GM21529 (cell line): ENCODE results near the gene MAGOH.
"Not testable (repeated sequence)": the region's sequence is repeated elsewhere in the genome, so short reads cannot be mapped to it uniquely, and the experiment has no call there.

Experiments
- ATAC-seq: cut with Tn5 transposase; IDR thresholded peaks from one replicate; pipeline ENCODE4 v1.9.1; 2021; ENCODE audit not compliant: unreplicated experiment

MAGOH gene

DNA sequence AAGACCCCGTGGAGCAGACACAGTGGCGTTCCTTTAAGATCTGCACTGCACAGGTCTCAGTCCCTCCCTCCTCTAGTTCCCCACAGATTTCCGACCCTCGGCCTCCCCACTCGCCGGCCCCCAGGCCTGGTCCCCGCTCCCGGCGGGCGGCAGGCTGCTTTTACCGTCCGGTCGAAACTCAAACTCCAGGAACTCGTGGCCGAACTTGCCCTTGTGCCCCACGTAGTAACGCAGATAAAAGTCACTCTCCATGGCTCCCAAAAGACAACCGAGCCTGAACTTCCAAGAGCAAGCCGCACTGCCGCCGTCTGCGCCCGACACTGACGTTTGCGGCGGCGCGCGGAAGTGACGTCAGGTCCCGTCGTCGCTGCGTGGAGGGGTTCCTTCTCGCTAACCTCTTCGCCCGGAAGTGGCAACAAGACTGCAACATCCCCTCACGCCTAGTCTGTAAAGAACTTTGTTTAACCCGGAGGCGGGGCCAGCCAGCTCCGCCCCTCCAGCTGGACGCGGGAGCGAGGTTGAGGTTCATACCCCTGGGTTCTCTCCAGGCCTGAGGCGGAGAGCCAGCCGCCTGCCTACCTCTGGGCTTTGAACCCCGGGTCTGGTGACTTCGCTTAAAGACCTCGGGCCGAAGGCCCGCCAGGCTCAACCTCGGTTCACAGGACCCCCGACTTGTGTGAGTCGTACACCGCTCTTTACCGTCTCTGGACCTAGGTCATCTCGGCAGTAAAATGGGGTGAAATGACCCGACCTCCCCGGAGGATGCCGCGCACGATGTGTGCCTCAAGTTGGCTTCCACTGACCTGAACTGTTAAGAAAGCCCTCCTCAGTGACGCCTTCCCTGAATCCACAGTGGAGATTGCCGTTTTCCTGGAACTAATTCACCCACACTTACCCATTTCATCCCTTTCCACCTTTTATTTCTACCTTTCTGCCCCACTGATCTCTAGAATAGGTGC, at the start of gene MAGOH:
TSS of gene MAGOH (minus strand) at position 322 of the 959 bp plus-strand sequence. CDS start at position 252, 70 bp downstream.
- peak; percentile 98 for ATAC-seq

DNA sequence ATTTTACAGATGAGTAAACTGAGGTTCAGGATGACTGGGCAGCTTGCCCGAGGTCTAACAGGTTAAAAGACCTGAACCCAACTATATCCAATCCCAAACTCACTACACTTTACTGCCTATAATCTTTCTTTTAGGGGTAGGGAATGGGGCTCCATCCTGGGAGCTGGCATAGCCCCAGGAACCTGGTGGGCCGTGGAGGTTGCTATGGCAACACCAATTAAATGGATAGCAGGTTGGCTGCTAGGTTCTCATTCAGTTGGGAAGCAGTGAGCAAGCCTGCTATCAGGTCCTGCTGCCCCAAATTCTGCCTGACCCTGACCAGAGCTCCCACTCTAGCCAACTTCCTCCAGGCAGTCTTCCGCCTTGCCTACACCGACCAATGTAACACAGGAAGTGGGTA, 48.6 kb upstream of the MAGOH start:
- ATAC-seq = no peak

DNA sequence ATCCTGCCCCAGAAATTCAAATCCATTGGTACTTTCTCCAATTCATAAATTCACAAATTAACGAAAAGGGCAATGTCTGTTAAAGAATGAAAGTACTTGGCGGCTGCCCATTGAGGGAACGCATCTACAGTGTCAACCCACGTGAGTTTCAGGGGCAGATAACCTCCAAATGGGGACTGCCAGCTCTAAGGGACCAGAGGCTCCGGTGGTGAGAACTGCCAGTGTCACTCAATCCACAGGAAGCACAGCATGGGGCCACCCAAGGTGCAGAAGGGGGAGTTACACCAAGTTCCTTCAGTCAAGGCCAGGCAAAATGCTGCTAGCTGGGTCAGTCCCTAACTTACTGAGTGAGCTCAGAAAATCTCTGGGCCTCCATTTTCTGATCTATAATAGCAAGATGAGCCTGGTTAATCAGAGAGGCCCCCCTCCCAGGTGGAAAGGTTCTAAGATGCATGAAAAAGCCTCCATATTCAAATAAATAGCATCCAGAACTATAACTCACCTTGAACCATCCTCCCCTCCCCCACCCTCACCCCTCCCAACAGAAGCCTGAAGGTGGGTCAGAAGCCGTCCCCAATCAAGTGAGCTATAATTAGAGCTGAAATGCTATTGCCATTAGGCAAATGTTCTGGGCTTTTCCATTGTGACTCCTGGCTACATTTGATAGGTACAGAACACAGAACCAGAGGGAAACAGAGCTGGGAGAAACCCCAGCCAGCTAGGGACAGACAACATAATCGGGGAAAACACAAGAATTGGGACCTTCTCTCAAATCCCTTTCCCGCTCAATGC, 47.8 kb upstream of the MAGOH start:
- no peak for ATAC-seq

DNA sequence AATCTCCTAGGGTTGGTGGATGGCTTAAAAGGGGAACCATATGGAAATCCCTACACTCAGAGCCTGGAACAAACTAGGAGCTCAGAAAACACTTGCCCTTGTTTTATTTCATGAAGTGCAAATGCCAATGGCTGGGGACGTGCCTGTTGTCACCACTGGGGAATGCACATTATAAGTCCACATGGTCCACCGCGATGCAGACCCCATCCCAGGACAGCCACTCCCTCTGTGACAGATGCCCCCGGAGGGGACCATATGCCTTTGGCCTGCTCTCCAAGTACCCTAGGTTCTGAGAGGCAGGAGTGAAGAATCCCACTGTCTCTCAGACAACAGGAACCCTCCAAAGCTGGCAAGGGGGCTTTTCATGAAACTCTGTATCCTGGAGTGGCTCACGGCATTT, 47.2 kb upstream of the MAGOH start:
- ATAC-seq = no peak

DNA sequence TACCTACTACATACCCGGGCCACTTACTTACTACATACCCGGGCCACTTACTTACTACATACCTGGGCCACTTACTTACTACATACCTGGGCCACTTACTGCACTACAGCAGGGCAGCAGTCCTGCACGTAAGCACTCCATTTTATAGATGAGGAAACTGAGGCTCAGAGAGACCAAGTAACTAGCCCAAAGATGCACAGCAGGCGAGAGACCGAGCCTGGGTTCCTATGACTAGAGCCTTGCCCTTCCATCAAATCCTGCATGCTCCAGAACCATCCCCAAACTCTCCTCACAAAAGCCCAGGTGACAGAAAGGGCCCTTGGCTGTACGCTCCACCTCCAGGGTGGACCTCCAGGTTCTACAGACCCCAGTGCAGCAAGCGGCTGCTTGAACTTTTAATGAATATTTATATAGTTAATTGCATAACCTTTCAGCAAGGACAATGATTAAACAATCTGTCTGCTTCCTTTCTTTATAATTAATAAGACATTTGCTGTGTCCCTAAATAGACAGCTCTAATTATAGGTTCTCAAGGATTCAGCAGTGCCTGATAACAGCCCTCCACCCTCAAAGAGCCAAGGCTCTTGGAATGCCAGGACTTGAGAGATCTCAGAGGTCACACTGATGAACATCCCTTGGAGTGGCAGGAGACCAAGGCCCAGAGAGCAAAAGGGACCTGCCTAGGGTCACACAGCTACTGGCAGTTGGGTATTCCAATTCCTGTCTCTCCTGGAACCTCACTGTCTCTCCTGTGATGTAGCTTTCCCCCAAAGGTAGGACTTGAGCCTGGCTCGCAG, 46.1 kb upstream of the MAGOH start:
- ATAC-seq = no peak

DNA sequence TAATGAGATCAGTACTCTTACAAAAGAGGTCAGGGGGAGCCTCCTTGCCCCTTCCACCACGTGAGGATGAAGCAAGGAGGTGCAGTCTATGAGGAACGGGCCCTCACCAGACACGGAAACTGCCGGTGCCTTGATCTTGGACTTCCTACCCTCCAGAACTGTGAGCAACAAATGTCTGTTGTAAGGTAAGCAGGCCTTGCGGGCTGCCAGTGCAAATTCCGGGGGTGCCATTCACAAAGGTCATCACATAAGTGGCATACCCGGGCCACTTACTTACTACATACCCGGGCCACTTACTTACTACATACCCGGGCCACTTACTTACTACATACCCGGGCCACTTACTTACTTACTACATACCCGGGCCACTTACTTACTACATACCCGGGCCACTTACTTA, 44.8 kb upstream of the MAGOH start:
- ATAC-seq = not testable (repeated sequence)

DNA sequence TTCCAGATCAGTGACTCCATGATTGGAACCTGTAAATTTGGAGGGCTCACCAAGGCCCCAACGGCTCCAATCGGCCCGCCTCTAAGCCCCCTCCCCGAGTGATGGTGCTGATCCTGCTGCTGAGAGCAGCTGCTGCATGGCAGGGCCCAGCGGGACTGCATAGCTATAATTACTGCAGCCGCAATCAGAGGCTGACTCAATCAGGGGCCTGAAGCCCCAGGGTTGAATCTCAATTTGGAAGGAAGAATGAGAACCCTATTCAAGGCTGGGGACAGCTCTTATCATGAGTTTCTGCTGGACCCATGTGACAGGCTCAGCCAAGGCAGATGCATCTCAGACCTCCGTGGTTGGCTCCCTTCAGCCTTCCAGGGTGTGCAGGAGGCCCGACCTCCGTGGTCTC, 42.8 kb upstream of the MAGOH start:
- no peak for ATAC-seq

DNA sequence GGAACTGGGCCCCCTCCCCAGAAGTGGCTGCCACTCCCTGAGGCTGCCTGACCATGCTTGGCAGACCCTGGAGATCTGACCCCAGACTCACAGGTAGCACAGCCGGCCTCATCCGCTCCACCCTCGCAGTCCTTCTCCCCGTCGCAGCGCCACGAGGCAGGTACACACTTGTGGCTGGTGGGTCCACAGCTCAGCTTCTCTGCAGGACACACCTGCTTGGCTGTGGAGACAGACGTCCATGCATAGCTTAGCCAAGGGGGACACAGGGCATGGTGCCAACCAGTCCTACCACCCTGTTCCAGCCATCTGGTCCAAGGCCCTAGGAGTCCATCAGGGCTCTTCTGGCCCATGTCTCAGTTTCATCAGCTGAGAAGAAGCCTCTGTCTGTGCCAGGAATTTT, 42.2 kb upstream of the MAGOH start:
- no peak for ATAC-seq

DNA sequence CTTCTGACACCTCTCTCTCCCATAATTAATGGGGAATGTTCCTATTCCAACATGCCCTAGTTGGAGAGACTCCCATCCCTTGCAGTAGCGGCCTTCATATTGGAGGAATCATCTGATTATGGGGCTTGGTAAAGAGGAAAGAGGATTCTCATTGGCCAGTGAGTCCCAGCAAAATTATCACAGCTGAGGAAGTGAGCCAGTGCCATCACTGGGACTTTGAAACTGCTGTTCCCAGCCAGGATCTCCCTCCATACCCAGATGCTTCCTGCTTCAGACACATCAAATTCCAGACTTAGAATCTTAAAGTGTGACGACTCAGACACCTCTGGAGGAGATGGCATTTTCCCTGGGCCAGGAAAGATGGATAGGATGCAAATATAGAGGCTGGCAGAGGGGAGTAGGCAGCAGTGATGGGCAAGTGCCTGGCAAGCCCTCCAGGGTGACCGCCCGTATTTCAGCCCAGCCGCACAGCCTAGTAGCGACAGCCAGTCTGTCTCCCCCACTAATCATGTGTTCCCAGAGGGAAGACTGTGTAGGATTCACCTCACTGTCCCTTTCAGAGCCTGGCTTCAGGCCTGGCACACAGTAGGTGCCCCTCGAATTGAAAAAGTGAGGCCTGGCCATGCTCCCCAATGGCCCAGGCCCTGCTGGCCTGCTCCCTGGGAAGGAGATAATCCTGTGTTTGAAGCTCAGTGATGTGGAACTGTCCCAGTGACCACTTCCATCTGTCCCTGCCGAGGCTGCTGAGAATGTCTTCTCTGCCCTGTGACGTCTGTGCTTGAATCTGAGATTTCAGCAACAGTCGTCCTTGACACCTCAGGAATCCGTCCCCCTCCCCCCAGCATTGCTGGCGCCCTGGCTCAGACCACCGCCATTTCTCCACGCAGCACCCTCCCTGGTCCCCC, 41.2 kb upstream of the MAGOH start:
- ATAC-seq = no peak

DNA sequence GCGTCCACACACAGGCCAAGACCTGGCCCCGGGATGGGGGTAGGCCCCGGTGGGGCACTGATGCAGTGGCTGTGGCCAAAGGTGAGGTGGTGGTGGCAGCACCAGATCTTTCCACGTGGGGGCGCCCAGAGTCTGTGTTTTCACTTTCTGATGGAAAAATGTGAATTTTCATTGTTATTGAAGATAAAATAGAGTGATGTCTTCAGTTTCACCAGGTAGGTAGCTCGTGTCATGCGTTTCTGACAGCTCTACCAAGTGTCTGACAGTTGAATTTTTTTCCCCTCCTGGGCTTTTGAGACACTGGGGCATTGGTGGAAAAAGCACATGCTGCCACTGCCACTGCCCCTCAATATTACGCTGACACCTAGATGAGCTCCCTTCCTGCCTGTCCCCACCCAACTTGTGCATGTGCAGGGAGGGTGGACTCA, 40.0 kb upstream of the MAGOH start:
- no peak for ATAC-seq

DNA sequence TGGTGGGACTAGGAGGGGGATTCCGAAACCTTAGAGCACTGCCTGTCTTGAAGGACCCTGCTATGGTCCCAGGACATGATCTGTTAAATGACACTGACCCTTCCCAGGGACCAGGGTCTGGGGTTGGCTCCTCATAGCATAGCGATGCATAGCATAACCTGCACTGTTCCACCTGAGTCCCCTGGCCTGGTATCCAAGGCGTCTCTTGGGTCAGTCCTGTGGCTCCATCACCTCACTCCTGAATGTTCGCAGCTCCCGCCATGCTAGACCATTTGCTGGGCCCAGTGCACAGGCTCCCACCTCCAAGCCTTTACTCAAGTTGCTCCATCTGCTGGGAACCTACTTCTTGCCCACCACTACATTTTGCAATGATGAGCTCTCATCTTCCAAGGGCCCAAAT, 39.0 kb upstream of the MAGOH start:
- no peak for ATAC-seq

DNA sequence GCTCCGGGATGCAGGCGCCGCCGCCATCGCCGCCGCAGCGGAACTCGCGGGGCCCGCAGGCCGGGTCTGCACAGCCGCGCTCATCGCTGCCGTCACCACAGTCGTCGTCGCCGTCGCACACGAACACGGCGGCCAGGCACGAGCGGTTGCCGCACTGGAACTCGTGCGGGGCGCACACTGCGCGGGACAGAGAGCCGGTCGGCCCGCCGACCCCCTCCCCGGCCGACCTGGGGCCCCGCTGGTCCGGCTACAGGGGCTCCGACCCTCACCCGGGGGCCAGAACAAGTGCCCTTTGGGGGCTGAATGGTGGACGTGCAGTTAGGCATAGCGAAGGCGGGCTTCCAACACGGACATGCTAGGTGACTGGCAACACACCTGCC, 38.6 kb upstream of the MAGOH start:
- no peak for ATAC-seq

DNA sequence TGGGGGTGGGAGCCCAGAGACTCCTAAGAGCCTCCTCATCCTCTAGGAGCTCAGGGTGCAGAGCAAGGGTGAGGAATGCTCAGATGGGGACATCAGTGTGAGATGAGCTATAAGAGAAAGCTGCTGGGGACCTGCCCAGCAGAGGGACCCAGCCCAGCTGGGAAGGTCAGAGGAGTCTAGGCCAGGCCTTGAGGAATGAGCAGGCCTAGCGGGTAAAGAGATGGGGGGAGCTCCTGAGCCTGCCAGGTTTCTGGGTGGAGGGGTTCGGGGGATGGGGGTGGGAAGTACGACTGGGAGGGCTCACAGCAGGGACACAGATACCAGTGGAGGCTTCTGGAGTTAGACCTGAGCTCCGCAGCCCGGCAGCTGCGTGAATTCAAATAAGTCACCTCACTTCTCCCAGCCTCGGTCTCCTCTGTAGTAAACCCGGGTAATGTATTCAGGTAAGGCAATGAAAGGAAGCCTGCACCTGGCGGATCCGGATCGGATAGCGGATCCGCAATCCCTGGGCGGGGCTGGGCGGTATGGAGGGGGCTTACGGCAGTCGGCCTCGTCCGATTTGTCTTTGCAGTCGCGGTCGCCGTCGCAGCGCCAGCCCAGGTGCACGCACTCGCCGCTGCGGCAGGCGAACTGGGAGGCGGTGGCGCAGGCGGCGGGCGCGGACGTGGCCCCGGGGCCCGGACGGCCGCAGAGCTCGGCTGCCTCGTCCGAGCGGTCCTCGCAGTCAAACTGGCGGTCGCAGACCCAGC, 38.0 kb upstream of the MAGOH start:
- no peak for ATAC-seq

DNA sequence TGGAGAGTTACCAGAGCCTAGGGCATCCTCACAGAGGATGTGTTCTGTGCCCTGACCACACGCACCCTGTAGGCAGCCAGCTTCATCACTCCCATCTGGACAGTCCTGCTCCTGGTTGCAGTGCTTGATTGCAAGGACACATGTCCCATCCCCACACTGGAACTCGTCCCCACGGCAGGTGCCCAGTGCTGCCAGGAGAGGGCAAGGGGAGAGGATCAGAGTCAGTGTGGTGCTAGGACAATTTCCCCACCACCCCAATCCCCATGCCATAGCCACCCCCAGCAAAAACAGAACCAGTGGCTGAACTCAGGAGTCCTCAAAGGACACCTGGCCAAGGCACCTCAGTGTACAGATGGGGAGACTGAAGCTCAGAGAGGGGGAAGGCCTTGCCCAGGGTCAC, 37.2 kb upstream of the MAGOH start:
- ATAC-seq = no peak

DNA sequence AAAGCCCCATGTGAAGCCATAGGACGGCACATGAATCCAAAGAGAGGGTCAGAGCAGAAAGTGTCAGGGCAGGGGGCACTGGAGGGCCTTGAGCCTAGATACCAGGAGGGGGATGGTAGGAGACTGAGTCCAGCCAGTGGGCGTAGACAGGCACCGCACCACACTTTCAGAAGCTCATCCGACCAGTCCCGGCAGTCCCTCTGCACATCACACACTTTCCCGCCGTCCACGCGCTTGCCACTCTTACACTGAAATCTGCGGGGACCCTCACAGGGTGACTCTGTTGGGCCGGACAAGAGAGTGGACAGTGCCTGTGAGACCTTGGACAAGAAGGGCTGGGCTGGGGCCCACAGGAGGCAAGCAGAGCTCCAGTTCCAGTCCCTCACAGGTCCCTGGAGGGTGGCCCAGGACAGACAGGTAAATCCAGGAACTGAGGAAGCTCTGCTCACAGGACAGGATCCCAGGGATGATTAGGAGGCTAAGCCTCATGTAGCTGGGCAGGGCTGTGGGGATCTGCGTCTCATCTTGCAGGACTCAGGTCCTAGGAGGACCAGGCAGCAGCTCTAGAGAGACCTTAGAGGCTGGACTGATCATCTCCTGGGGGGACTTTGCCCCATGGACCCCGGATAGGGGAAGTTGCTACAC, 36.3 kb upstream of the MAGOH start:
- no peak for ATAC-seq

DNA sequence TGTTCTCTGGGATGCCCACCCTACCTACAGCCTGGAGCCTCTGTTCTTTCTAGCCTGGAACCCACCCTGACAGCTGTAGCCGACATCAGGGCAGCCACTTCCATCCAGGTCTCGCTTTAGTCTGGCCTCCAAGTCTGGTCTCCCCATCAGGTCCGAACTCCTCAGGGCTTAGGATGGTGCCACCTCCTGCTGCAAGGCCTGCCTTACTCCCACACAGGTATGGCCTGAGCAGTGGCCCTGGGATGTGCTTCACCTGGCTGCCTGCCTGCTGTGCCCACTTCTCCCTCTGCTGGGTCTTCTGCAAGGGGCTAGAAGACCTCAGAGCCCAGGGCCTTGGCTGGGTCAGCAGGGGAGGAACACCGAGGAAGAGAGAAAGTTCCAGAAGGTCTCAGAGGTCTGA, 35.7 kb upstream of the MAGOH start:
- no peak for ATAC-seq

DNA sequence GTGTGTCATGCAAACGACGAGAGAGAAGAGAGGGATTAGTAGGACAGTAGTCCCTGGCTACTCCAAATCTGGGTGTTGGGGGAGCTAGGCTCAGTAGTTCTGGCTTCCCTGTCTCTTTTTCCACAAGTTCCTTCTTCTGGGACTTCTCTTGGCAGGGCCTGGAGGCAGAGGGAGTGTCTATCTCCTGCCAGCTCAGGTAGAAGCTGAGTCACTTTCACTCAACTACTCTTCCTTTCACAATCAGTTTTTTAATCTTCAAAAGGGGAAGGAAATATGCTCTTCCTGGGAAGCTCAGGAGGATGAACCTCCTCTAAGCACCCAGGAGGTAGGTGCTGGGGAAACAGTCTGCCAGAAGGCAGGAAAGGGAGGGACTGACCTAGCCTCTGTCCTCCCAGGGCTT, 35.2 kb upstream of the MAGOH start:
- no peak for ATAC-seq

DNA sequence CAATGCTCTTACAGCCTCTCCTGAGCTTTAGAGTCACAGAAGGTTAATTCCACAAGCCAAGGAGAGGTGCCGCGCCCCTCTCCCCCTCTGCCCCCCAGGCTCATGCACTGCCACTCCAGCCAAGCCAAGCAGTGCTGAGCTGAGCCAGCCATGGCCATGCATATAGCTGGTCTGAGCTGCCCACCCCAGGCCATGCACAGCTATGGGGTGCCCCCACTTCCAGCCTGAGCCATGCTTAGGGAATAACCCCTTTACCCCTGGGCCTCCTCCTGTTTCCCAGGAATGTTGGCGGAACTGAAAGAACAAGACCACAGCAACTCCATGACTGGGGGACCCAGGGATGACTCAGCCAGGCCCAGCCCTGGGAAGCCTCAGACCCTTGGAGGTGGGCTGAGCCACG, 34.0 kb upstream of the MAGOH start:
- ATAC-seq = no peak

DNA sequence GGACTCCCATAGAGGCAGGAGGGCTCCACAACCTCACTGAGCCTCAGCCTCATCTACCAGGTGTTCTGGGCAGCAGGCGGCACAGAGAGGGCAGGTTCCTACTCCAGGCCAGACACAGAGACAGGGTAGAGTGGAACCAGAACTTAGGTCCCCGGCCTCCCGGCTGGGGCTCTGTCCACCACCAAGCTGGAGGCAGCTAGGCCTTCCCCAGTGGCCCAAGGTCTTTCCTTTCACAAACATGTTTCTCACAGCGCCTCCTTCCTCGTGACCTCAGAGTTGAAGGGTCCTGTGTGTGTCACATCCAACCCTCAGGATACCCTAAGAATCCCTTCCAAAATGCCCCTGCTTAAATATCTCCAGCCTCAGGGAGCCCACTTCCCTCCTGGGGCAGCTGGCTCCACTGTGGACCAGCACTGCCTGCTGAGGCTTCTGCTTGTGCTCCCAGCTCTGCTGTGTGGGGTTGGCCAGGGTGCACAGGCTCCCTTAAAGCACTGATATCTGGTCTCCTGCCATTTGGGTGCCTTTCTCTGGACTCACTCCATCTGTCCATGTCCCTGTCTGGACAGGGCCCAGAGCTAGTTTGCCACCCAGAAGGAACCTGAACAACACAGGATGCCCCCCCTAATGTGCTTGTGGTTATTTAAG, 33.2 kb upstream of the MAGOH start:
- no peak for ATAC-seq
